ENCODE data around the gene LAS1L.
"Not testable (repeated sequence)": the region's sequence is repeated elsewhere in the genome, so short reads cannot be mapped to it uniquely, and the experiment has no call there.

Gene LAS1L

GRCh38 chrX:65537229-65537628 lies 2.6 kb upstream of the LAS1L start:
- Histone ChIP-seq H3K27me3 (ENCODE audit: insufficient read depth, low read length) (no peaks in the 10 kb centered on the region), H2AFZ (ENCODE audit: low read depth, low read length) (no peak overlapping the region), H3K9me3 (ENCODE audit: low read length) (no peaks in the 10 kb centered on the region), H3K4me1 (ENCODE audit: insufficient read depth, low read length) (peaks cover 3% of the 10 kb centered on the region), H3K4me3 (ENCODE audit: low read length) (no peak overlapping the region), H3K36me3 (ENCODE audit: insufficient read depth, low read length) (peaks cover 2% of the 10 kb centered on the region)

- H2AFZ ChIP-seq (ENCODE audit: low read depth, low read length), result no peak overlapping the region
- peaks cover 3% of the 10 kb centered on the region for H3K4me1 ChIP-seq (ENCODE audit: insufficient read depth, low read length)
- peaks cover 4% of the 10 kb centered on the region for H3K36me3 ChIP-seq (ENCODE audit: insufficient read depth, low read length)
- no peaks in the 10 kb centered on the region for H3K9me3 ChIP-seq (ENCODE audit: low read length)
- H3K27me3 ChIP-seq (ENCODE audit: insufficient read depth, low read length), result no peaks in the 10 kb centered on the region
- no peak overlapping the region for H3K4me3 ChIP-seq (ENCODE audit: low read length)
Observed at GRCh38 chrX:65536291-65536690, 1.7 kb upstream of the LAS1L start.

DNA sequence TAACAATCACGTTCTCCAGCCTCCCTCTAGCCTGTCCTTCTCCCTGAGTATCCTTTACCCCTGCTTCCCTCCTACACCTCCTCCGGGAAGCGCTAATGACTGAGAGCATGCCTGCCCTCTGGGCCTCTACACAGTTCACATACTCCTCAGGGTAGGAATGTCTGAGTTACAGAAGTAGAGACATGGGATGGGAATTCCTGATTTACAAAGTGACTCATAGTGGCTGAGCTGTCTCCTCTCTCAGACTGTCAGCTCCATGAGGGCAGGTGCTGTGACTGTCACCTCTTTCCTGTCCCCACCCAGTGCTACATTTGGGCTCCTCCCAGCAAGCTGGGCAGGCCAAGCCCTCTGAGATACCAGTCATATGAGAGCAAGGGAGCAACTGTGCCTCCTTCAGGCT lies 2.6 kb downstream of the LAS1L start:
- H3K4me1 ChIP-seq (ENCODE audit: insufficient read depth, low read length), result peaks cover 3% of the 10 kb centered on the region
- no peak overlapping the region for H2AFZ ChIP-seq (ENCODE audit: low read depth, low read length)
- H3K4me3 ChIP-seq (ENCODE audit: low read length), result no peak overlapping the region
- no peaks in the 10 kb centered on the region for H3K27me3 ChIP-seq (ENCODE audit: insufficient read depth, low read length)
- H3K36me3 ChIP-seq (ENCODE audit: insufficient read depth, low read length), result peaks cover 4% of the 10 kb centered on the region
- H3K9me3 ChIP-seq (ENCODE audit: low read length), result no peaks in the 10 kb centered on the region

DNA sequence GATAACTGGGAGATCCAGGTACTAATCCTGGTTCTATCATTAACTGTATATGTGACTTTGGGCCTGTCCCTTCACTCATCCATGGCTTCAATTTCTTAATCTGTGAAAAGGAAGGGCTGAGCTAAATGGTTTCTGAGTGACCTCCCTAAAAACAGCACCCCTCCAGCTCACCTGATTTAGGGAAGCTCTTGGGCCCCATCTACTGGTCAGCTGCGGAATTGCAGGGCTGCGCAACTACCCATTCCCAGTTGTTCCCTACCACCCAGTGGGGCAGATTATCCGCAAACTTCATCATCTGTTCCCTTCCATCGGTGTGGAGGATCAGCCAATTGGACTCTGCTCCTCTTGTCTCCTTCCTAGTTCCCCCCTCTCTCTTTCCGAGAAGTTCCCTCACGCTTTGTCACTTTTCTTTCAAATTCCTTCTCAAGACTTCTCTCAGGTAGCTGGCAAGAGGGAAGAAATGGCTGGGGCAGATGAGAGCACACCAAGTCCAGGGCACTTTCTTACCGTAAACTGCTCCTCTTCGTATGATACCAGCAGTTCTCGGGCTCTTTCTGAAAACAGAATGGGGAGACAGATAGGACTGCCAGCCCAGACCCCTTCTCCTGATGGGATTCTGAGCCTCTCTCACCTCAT lies 5.8 kb downstream of the LAS1L start:
- peaks cover 3% of the 10 kb centered on the region for H3K4me1 ChIP-seq (ENCODE audit: insufficient read depth, low read length)
- no peak overlapping the region for H3K4me3 ChIP-seq (ENCODE audit: low read length)
- peaks cover 6% of the 10 kb centered on the region for H3K36me3 ChIP-seq (ENCODE audit: insufficient read depth, low read length)
- no peak overlapping the region for H2AFZ ChIP-seq (ENCODE audit: low read depth, low read length)
- no peaks in the 10 kb centered on the region for H3K9me3 ChIP-seq (ENCODE audit: low read length)
- H3K27me3 ChIP-seq (ENCODE audit: insufficient read depth, low read length), result no peaks in the 10 kb centered on the region

DNA sequence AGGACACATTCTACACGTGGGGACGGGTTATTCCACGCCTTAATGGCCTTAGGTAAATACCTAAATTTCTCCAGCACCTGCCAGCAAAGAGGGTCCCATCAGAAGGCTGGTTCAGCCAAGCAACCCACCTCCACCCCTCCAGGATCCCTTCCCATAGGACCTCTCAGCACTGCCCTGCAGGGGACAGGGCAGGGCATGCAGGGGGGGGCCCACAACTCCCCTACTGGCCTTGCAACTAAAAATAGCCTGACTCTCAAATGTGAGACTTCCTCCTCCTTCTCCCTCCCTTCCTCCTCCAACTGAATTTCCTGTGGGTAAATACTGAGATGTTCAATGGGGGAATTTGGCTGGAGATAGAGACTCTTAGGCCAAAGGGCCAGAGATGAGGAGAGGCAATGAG lies 6.3 kb downstream of the LAS1L start:
- Histone ChIP-seq H2AFZ (ENCODE audit: low read depth, low read length) (no peak overlapping the region), H3K4me3 (ENCODE audit: low read length) (no peak overlapping the region), H3K36me3 (ENCODE audit: insufficient read depth, low read length) (peaks cover 6% of the 10 kb centered on the region), H3K9me3 (ENCODE audit: low read length) (no peaks in the 10 kb centered on the region), H3K27me3 (ENCODE audit: insufficient read depth, low read length) (no peaks in the 10 kb centered on the region), H3K4me1 (ENCODE audit: insufficient read depth, low read length) (peaks cover 1% of the 10 kb centered on the region)

GRCh38 chrX:65524139-65524538 lies 10.4 kb downstream of the LAS1L start:
- Histone ChIP-seq H3K36me3 (ENCODE audit: insufficient read depth, low read length) (peaks cover 12% of the 10 kb centered on the region), H3K4me1 (ENCODE audit: insufficient read depth, low read length) (no peaks in the 10 kb centered on the region), H3K27me3 (ENCODE audit: insufficient read depth, low read length) (no peaks in the 10 kb centered on the region), H2AFZ (ENCODE audit: low read depth, low read length) (no peak overlapping the region), H3K9me3 (ENCODE audit: low read length) (no peaks in the 10 kb centered on the region), H3K4me3 (ENCODE audit: low read length) (no peak overlapping the region)

GRCh38 chrX:65522739-65523372 lies 11.7 kb downstream of the LAS1L start:
- H2AFZ ChIP-seq (ENCODE audit: low read depth, low read length), result no peak overlapping the region
- no peaks in the 10 kb centered on the region for H3K9me3 ChIP-seq (ENCODE audit: low read length)
- H3K4me3 ChIP-seq (ENCODE audit: low read length), result no peak overlapping the region
- peaks cover 13% of the 10 kb centered on the region for H3K36me3 ChIP-seq (ENCODE audit: insufficient read depth, low read length)
- H3K27me3 ChIP-seq (ENCODE audit: insufficient read depth, low read length), result no peaks in the 10 kb centered on the region
- H3K4me1 ChIP-seq (ENCODE audit: insufficient read depth, low read length), result no peaks in the 10 kb centered on the region

GRCh38 chrX:65519530-65519929 lies 15.1 kb downstream of the LAS1L start:
- H3K4me3 ChIP-seq (ENCODE audit: low read length); H3K27me3 ChIP-seq (ENCODE audit: insufficient read depth, low read length); H2AFZ ChIP-seq (ENCODE audit: low read depth, low read length); H3K9me3 ChIP-seq (ENCODE audit: low read length); H3K4me1 ChIP-seq (ENCODE audit: insufficient read depth, low read length): not testable (repeated sequence)
- H3K36me3 ChIP-seq (ENCODE audit: insufficient read depth, low read length), result peaks cover 18% of the 10 kb centered on the region

DNA sequence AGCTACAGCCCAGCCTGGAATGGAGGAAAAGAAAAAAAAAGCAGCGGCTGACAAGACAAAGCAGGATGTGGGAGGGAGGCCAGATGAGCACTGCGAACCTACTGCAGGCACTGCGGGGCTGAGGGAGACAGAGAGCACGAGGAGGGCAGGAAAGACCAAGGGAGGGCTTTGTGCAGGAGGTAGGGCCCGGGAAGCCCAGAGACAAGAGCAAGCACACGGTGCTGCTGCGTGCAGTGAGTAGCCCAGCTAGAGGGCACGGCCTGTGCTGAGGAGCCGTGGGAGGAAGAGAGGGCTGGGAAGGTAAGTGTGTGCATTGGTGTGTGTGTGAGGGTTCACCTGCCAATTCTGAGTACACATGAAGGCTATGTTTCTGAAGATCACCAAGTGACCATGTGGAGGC lies 15.6 kb downstream of the LAS1L start:
- H3K4me3 ChIP-seq (ENCODE audit: low read length); H3K9me3 ChIP-seq (ENCODE audit: low read length); H3K4me1 ChIP-seq (ENCODE audit: insufficient read depth, low read length); H3K27me3 ChIP-seq (ENCODE audit: insufficient read depth, low read length); H2AFZ ChIP-seq (ENCODE audit: low read depth, low read length): not testable (repeated sequence)
- H3K36me3 ChIP-seq (ENCODE audit: insufficient read depth, low read length), result peaks cover 20% of the 10 kb centered on the region

DNA sequence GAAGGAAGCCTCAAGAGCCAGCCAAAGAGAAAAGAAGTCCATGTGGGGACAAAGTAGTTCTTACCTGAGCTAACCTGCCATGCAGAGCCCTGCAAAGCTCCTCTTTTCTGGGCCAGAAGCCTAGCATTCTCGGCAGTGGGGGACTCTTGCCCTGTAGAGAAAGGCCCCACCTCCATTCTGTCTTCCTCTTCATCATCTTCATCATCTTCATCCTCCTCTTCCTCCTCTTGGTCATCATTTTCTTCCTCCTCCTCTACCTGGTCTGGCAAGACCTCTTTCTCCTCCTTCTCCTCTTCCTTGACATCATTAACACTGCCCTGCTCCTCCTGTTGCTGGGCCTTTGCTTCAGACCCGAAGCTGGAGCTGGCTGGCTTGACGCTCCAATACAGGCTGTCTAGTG lies 16.7 kb downstream of the LAS1L start:
- Histone ChIP-seq H3K36me3 (ENCODE audit: insufficient read depth, low read length) (peaks cover 22% of the 10 kb centered on the region), H2AFZ (ENCODE audit: low read depth, low read length) (no peak overlapping the region), H3K27me3 (ENCODE audit: insufficient read depth, low read length) (no peaks in the 10 kb centered on the region), H3K4me1 (ENCODE audit: insufficient read depth, low read length) (no peaks in the 10 kb centered on the region), H3K9me3 (ENCODE audit: low read length) (no peaks in the 10 kb centered on the region), H3K4me3 (ENCODE audit: low read length) (no peak overlapping the region)

GRCh38 chrX:65516756-65517155 lies 17.8 kb downstream of the LAS1L start:
- Histone ChIP-seq H2AFZ (ENCODE audit: low read depth, low read length) (no peak overlapping the region), H3K36me3 (ENCODE audit: insufficient read depth, low read length) (peaks cover 16% of the 10 kb centered on the region), H3K27me3 (ENCODE audit: insufficient read depth, low read length) (no peaks in the 10 kb centered on the region), H3K9me3 (ENCODE audit: low read length) (no peaks in the 10 kb centered on the region), H3K4me1 (ENCODE audit: insufficient read depth, low read length) (no peaks in the 10 kb centered on the region), H3K4me3 (ENCODE audit: low read length) (no peak overlapping the region)

DNA sequence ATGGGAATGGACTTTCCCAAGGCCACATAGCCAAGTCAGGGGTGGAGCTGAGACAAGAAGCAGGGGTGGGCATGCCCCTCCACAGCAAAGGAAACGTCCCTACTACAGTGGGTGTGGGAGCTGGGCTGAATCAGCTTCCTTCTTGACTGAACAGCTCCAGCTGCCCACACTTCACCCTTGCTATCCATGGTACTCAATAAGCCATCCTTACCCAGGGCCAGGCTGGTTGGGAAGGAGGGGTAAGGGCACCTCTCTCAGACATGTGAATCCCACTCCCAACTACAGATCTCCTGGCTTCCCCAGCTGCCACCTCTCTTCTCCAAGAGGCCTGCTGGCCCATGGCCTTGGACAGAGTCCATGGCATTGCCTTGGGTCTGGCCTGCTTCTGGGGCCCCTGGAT lies 21.0 kb downstream of the LAS1L start:
- Histone ChIP-seq H3K27me3 (ENCODE audit: insufficient read depth, low read length) (no peaks in the 10 kb centered on the region), H3K4me1 (ENCODE audit: insufficient read depth, low read length) (no peaks in the 10 kb centered on the region), H3K36me3 (ENCODE audit: insufficient read depth, low read length) (peaks cover 17% of the 10 kb centered on the region), H3K4me3 (ENCODE audit: low read length) (no peak overlapping the region), H3K9me3 (ENCODE audit: low read length) (no peaks in the 10 kb centered on the region), H2AFZ (ENCODE audit: low read depth, low read length) (no peak overlapping the region)

DNA sequence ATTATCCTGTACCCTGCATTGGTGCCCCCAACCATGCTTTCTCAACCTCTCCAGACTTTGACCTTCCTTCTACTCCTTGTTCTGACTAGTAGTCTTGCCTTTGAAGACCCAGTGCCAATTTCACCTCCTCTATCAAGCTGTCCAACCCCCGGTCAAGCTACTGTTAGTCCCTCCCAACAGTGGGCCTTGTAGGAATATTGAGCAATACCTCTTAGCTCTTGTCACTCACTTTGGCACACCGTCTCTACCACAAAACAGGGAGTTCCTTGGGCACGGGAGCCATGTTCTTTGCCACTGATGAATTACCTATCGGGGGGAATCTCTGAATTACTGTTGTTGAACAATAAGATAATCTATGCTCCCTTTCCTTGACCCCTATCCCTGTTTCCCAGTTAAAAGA lies 25.2 kb downstream of the LAS1L start:
- H3K4me3 ChIP-seq (ENCODE audit: low read length), result no peak overlapping the region
- peaks cover 8% of the 10 kb centered on the region for H3K36me3 ChIP-seq (ENCODE audit: insufficient read depth, low read length)
- H3K27me3 ChIP-seq (ENCODE audit: insufficient read depth, low read length), result no peaks in the 10 kb centered on the region
- no peaks in the 10 kb centered on the region for H3K9me3 ChIP-seq (ENCODE audit: low read length)
- no peaks in the 10 kb centered on the region for H3K4me1 ChIP-seq (ENCODE audit: insufficient read depth, low read length)
- H2AFZ ChIP-seq (ENCODE audit: low read depth, low read length), result no peak overlapping the region

DNA sequence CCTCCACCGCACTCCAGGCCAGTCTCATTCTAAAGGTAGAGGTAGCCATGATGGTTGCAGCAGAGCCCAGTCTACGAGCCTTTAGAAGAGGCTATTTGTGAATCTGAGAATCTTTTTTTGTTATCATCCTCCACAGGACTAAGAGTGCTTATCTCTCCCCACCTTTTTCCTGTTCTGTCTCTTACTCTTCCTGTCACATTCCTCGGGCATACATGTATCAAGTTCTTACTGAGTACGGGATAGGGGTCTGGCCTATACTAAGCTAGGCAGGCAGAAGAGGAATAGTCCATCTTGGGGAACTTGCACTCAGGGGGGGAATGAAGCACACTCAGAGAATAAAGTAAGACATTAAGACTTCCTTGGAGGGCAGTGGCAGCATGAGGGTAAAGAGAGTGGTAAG lies 25.7 kb downstream of the LAS1L start:
- no peaks in the 10 kb centered on the region for H3K9me3 ChIP-seq (ENCODE audit: low read length)
- no peaks in the 10 kb centered on the region for H3K27me3 ChIP-seq (ENCODE audit: insufficient read depth, low read length)
- peaks cover 8% of the 10 kb centered on the region for H3K36me3 ChIP-seq (ENCODE audit: insufficient read depth, low read length)
- no peaks in the 10 kb centered on the region for H3K4me1 ChIP-seq (ENCODE audit: insufficient read depth, low read length)
- H2AFZ ChIP-seq (ENCODE audit: low read depth, low read length), result no peak overlapping the region
- no peak overlapping the region for H3K4me3 ChIP-seq (ENCODE audit: low read length)
